Measurements from ENCODE around the gene MPHOSPH10. TPM values are rescaled to one million over a fixed set of nuclear protein-coding genes. Genes with fewer than 3 reads are reported as not detected.
"Not testable (repeated sequence)": the region's sequence is repeated elsewhere in the genome, so short reads cannot be mapped to it uniquely, and the experiment has no call there.

MPHOSPH10 gene
- total and polyA plus RNA-seq, 2 experiments from 2014 or later = 18.9 to 26.4 TPM

DNA sequence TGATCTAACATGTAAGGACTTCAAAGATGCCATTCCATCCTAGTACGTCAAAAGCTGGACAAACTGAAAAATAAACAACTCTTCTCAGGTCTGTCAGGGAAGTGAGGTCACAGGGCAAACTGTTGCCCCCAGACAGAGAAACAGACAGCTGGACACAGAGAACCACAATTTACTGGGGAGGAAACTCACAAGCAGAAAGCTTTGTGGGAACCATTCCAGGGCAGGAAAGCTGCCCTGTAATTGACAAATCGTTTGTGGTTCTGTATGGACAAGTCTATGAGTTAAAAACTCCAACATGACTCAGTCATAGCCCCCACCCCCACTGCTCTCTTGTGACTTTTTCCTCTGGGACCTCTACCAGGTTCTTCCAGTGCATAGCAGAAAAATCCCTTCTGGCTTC is 28.8 kb upstream of the MPHOSPH10 start:
- in situ Hi-C loops (cut with MboI) = no loop called here
- no peaks in the 10 kb centered on the region for H3K9me3 ChIP-seq (ENCODE audit: low read depth)
- peaks cover 6% of the 10 kb centered on the region for H3K4me1 ChIP-seq (ENCODE audit: insufficient read depth)
- H3F3A ChIP-seq (ENCODE audit: insufficient read depth) = peaks cover 11% of the 10 kb centered on the region; the same call in 1 of the 2 replicates
- H2AFZ ChIP-seq = peak overlapping the region; percentile 7; the same call in 1 of the 2 replicates
- H3K36me3 ChIP-seq (ENCODE audit: low read depth) = no peaks in the 10 kb centered on the region
- H3K27ac ChIP-seq = peak overlapping the region; percentile 19; the same call in 1 of the 2 replicates
- H3K9ac ChIP-seq = no peak overlapping the region
- WGBS, 2 experiments (ENCODE audit: low coverage in 1 of 2, low lambda C conversion rate in 2 of 2, missing lambda C conversion rate in 2 of 2) = 23 to 31% methylated on average over 2 of the region's 2 CpGs
- no peak overlapping the region for H3K4me2 ChIP-seq (ENCODE audit: unreplicated experiment)
- H4K20me1 ChIP-seq (ENCODE audit: insufficient read depth) = no peaks in the 10 kb centered on the region
- H3K27me3 ChIP-seq (replicated peaks; ENCODE audit: insufficient read depth) = no peaks in the 10 kb centered on the region
- DNase-seq = peak; percentile 65
- TF ChIP-seq EZH2phosphoT487 (IDR thresholded peaks at IDR 0.05; ENCODE audit: insufficient read depth, low read depth) = no peak
- no peak for TF ChIP-seq EZH2 (IDR thresholded peaks at IDR 0.05; ENCODE audit: insufficient read depth, poor library complexity, severe bottlenecking)
- no peaks in the 10 kb centered on the region for H3K79me2 ChIP-seq (ENCODE audit: insufficient read depth)
- H3K4me3 ChIP-seq = no peak overlapping the region
- no peaks in the 10 kb centered on the region for H3K9me2 ChIP-seq (ENCODE audit: insufficient read depth)

DNA sequence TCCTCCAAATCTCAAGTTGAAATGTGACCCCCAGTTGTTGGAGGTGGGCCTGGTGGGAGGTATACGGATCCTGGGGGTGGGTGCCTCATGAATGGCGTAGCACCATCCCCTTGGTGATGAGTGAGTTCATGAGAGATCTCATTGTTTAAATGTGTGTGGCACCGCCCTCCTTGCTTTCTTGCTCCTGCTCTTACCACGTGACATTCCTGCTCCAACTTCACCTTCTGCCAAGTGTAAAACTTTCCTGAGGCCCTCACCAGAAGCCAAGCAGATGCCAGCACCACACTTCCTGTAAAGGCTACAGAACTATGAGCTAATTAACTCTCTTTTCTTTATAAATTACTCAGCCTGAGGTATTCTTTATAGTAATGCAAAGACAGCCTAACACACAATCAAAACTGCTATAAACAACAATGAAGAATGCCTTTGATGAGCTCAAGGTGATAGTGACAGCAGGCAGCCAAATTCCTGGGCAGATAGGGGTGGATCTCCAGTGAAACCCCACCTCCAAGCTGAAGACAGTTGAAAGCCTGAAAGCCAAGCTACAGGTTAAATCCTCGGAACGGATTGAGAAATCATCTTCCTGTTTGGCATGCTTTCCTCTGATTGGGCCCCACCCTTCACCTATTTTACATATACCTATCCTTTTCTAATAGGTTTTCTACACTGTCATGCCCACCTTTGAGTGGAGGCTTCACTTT is 27.3 kb upstream of the MPHOSPH10 start:
- Histone ChIP-seq H4K20me1 (ENCODE audit: insufficient read depth) (no peaks in the 10 kb centered on the region), H3F3A (ENCODE audit: insufficient read depth) (peaks cover 15% of the 10 kb centered on the region; the same call in 1 of the 2 replicates), H3K27ac (no peak overlapping the region), H3K4me3 (no peak overlapping the region), H3K4me1 (ENCODE audit: insufficient read depth) (peaks cover 6% of the 10 kb centered on the region), H3K9ac (no peak overlapping the region), H3K27me3 (replicated peaks; ENCODE audit: insufficient read depth) (no peaks in the 10 kb centered on the region), H3K9me2 (ENCODE audit: insufficient read depth) (no peaks in the 10 kb centered on the region), H3K36me3 (ENCODE audit: low read depth) (0 out of 2 replicates have a peak, but pooled peaks cover 3% of the 10 kb centered on the region), H2AFZ (no peak overlapping the region), H3K4me2 (ENCODE audit: unreplicated experiment) (no peak overlapping the region), H3K9me3 (ENCODE audit: low read depth) (no peaks in the 10 kb centered on the region), H3K79me2 (ENCODE audit: insufficient read depth) (no peaks in the 10 kb centered on the region)
- in situ Hi-C loops (cut with MboI) = no loop called here
- TF ChIP-seq EZH2phosphoT487 (IDR thresholded peaks at IDR 0.05; ENCODE audit: insufficient read depth, low read depth) = no peak
- TF ChIP-seq EZH2 (IDR thresholded peaks at IDR 0.05; ENCODE audit: insufficient read depth, poor library complexity, severe bottlenecking) = no peak
- 39 to 40% methylated on average over 6 of the region's 6 CpGs for WGBS, 2 experiments (ENCODE audit: low coverage in 1 of 2, low lambda C conversion rate in 2 of 2, missing lambda C conversion rate in 2 of 2)
- no peak for DNase-seq

DNA sequence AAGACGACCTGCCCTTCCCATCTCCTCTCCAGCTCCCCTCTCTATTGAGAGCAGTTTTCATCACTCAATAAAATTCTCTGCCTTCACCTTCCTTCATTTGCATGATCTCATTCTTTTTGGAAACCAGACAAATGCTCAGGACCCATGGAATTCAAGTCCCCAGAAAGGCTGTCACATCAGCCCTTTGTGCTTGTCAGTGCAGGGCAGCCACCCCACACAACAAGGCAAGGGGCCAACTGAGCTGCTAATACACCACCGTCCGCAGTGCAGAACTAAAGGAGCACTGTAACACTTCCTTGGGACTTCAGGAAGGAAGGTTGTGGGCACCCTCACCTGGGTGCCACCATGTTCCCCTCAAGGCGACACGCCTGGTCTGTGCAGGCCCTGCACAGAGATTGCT is 26.6 kb upstream of the MPHOSPH10 start:
- Histone ChIP-seq H3K4me2 (ENCODE audit: unreplicated experiment) (no peak overlapping the region), H4K20me1 (ENCODE audit: insufficient read depth) (no peaks in the 10 kb centered on the region), H3K4me1 (ENCODE audit: insufficient read depth) (peaks cover 6% of the 10 kb centered on the region), H3F3A (ENCODE audit: insufficient read depth) (peaks cover 19% of the 10 kb centered on the region), H3K9ac (no peak overlapping the region), H3K9me2 (ENCODE audit: insufficient read depth) (no peaks in the 10 kb centered on the region), H3K79me2 (ENCODE audit: insufficient read depth) (no peaks in the 10 kb centered on the region), H3K27ac (no peak overlapping the region), H2AFZ (no peak overlapping the region), H3K27me3 (replicated peaks; ENCODE audit: insufficient read depth) (no peaks in the 10 kb centered on the region), H3K4me3 (no peak overlapping the region), H3K36me3 (ENCODE audit: low read depth) (0 out of 2 replicates have a peak, but pooled peaks cover 5% of the 10 kb centered on the region), H3K9me3 (ENCODE audit: low read depth) (no peaks in the 10 kb centered on the region)
- DNase-seq = no peak
- in situ Hi-C loops (cut with MboI) = no loop called here
- no peak for TF ChIP-seq EZH2 (IDR thresholded peaks at IDR 0.05; ENCODE audit: insufficient read depth, poor library complexity, severe bottlenecking)
- no peak for TF ChIP-seq EZH2phosphoT487 (IDR thresholded peaks at IDR 0.05; ENCODE audit: insufficient read depth, low read depth)
- 71 to 77% methylated on average over 5 of the region's 5 CpGs for WGBS, 2 experiments (ENCODE audit: low coverage in 1 of 2, low lambda C conversion rate in 2 of 2, missing lambda C conversion rate in 2 of 2)

DNA sequence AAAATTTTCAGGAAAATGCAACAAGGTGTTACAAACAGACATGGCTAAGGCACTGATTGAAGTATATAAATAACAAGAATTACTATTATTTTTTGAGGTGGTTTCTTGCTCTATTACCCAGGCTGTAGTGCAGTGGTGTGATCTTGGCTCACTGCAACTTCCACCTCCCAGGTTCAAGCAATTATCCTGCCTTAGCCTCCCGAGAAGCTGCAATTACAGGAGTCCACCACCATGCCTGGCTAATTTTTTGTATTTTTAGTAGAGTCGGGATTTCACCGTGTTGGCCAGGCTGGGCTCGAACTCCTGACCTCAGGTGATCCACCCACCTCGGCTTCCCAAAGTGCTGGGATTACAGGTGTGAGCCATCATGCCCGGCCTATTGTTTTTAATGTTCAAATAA is 24.0 kb upstream of the MPHOSPH10 start:
- H3K36me3 ChIP-seq (ENCODE audit: low read depth) = peaks cover 11% of the 10 kb centered on the region
- DNase-seq; H3K4me2 ChIP-seq (ENCODE audit: unreplicated experiment); H3K9me2 ChIP-seq (ENCODE audit: insufficient read depth); in situ Hi-C loops (cut with MboI); H3K27me3 ChIP-seq (replicated peaks; ENCODE audit: insufficient read depth); H3K9ac ChIP-seq; H3K27ac ChIP-seq; H3K4me1 ChIP-seq (ENCODE audit: insufficient read depth); H3K79me2 ChIP-seq (ENCODE audit: insufficient read depth); H3K9me3 ChIP-seq (ENCODE audit: low read depth); H3K4me3 ChIP-seq; H4K20me1 ChIP-seq (ENCODE audit: insufficient read depth); H2AFZ ChIP-seq: not testable (repeated sequence)
- peaks cover 15% of the 10 kb centered on the region for H3F3A ChIP-seq (ENCODE audit: insufficient read depth)
- WGBS, 2 experiments (ENCODE audit: low coverage in 1 of 2, low lambda C conversion rate in 2 of 2, missing lambda C conversion rate in 2 of 2) = 68 to 73% methylated on average over 6 of the region's 6 CpGs
